HG03097 (cell line): Measurements from ENCODE around the gene SDF4.

Source experiments
- ATAC-seq: cut with Tn5 transposase; IDR thresholded peaks from one replicate; pipeline ENCODE4 v1.9.1; 2021; ENCODE audit not compliant: unreplicated experiment, low FRiP score

The SDF4 gene

DNA sequence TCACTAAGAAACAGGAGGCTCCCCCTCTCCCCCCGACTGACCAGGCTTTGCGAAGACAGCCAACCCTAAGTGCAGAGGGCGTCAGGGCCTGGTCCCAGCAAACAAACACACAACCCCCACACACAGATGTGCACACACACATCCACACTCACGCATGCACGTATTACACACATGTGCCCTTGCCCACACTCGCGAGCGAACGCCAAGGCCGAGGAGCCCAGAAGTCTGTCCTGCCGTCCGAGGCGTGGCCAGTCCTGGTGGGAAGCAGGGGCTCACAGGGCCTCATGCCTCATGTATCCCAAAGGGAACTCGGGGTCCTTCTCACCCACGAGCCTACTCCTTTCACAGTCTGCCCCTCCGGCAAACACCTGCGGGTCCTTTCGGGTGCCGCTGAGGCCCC, 2.0 kb downstream of the SDF4 start:
- ATAC-seq, result no peak

GRCh38 chr1:1228596-1229321, 3.0 kb downstream of the SDF4 start:
- no peak for ATAC-seq

GRCh38 chr1:1228187-1228586, 3.6 kb downstream of the SDF4 start:
- ATAC-seq, result no peak

GRCh38 chr1:1227386-1227785, 4.4 kb downstream of the SDF4 start:
- ATAC-seq, result no peak

- ATAC-seq, result no peak
These were observed 5.0 kb downstream of the SDF4 start for GRCh38 chr1:1226566-1227362.

- no peak for ATAC-seq
These were observed 5.9 kb downstream of the SDF4 start for GRCh38 chr1:1225913-1226312.

DNA sequence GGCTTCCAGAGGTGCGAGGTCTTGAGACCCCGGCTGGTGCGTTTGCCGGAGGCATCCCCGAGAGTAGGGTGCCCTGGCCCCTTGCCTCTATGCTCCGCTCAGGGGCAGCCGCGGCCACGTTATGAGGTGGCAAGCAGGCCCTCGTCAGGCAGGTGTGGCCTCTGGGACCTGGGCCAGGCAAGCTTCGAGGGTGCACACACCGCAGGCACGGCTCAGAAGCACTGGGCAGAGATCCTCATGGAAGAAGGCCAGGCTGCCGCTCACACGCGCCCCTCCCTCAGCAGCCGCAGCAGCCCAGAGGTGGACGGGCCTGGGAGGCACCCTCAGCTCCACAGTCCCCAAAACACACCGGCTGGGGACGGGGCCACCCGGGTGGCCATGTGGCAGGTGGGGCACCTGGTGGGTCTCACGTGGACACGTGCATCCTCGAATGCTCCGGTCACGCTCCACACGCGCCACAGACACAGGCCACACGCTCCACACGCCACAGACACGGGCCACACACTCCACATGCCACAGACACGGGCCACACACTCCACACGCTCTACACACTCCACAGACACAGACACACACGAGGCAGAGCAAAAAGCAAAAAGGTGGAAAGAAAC, 6.5 kb downstream of the SDF4 start:
- no peak for ATAC-seq

- no peak for ATAC-seq
These were observed 7.9 kb downstream of the SDF4 start for GRCh38 chr1:1223891-1224290.

DNA sequence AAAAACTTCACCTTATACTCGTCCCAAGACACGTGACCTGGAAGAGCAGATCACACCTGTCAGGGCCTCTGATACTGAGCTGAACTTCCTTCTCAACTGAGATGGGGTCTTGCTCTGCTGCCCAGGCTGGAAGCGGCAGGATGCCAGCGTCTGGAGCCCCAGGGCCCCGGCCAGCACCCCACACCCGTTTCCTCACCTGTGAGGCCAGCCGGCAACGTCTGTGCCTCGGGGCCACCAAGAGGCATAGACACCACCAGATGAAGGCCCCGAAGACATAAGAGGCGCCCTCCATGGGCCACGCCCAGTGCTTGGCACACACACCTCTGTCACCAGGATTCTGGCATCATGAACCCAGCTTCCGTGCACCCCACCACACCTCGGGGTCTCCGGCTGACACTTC, 8.5 kb downstream of the SDF4 start:
- ATAC-seq, result no peak

DNA sequence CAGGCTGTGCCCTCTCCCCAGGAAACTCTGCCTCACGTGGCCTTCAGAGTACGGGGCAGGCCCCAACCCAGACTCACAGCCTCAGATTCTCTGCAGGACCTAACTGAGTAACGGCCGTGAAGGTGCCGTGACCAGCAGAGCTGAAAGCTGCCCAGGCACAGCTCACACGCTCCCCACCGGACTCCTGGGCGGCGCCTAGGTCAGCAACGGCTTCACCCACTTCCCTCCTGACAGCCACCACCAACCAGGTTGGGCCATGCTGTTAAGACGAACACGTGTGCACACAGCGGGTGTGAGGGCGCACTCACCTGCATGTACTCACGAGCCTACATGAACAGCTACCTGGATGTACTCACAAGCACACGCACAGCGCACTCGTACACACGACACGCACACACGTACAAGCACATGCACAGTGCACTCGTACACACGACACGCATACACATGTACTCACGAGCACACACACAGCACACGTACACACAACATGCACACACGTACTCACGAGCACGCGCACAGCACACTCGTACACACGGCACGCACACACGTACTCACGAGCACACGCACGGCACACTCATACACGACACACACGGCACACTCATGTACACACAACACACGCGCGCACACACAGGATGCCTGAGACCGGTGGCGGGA, 9.1 kb downstream of the SDF4 start:
- no peak for ATAC-seq

GRCh38 chr1:1221887-1222574, 9.8 kb downstream of the SDF4 start:
- no peak for ATAC-seq

DNA sequence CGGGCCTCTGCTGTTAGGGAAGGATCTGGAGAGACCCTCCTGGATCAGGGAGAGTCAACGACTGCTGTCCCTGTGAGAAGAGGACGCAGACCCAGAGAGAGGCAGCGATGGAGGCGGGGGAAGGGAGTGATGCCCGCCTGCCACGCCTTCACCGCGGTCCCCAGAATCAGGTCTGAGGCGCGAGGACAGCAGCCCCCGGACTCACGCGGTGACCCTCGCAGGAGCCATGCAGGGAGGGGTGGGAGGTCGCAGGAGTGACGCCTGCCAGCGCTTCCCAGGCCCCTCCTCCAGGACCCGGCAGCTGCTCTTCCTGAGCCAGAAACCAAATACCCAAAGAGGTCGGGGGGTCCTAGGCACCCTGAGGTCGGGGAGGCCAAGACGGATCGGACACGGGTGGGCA, 11.6 kb downstream of the SDF4 start:
- no peak for ATAC-seq

DNA sequence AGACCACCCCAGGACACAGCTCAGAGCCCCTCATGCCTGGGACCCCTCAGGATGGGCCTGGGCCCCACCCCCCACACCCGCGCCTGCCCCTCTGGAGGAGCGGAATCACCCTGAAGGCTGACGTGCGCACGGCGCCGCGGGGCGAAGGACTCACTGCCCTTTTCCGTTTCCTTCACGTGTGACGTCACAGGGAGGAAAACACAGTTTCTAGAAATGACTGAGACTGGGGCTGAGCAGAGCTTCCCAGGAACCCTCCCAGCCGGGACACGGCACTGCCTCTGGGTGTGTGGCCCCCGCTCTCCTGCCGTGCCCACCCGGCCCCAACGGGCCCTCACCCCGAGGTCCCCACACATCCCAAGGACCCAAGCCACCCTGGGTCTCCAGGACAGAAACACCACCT, 12.5 kb downstream of the SDF4 start:
- no peak for ATAC-seq

GRCh38 chr1:1218524-1219200, 13.1 kb downstream of the SDF4 start:
- ATAC-seq, result no peak

- no peak for ATAC-seq
These were observed 13.9 kb downstream of the SDF4 start for GRCh38 chr1:1217621-1218523.

DNA sequence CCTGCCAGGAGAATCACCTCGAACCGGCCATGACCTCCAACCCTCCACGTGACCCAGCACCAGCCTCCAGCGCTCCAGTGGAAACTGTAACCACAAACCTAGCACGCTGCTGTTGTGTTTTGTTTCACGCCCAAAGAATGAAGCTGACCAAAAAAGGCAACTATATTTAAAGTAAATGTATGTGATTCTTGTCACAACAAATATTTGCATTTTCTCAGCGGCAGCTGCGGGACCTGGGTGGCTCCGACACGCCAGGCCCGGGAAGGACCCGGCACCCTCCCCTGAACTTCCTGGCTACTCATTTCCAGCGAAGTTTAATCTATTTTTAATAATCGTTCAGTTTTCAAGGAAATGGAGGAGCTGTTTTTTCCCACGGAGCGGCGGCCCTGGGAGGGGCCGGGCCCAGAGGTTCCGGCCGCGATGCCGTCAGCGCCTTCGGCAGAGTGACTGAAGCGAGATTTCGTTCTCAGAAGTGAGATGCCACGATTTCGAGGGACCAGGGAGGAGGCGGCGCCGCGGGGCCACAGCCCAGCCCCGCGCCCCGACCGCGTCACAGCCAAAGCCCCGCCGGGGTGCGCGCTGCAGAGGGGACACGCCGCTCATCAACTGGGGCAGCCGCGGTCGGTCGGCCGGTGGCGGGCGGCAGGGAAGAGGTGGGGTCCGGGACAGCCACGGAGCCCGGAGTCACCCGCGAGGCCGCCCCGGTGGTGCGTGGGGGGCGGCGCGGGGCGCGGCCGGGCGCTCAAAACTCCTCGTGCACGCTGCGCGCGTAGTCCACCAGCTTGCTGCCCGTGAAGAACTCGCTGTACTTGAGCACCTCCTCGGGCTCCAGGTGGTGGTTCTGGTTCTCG, 14.8 kb downstream of the SDF4 start:
- no peak for ATAC-seq

GRCh38 chr1:1215881-1216605, 15.8 kb downstream of the SDF4 start:
- no peak for ATAC-seq
